Measurements from ENCODE around the gene CDKL4.
A peak's percentile ranks its signal among the peaks of the same experiment; 100 is the strongest.

The CDKL4 gene

GRCh38 chr2:39221459-39221858 lies 22.3 kb downstream of the CDKL4 start:
- ChIA-PET CTCF (interaction anchor here (0.9 to 1.2 kb wide), 2 partner anchors 9 to 162 kb away, joined by 4 read pairs; no protein-coding TSS in a partner anchor), POLR2A (no interaction called here)

GRCh38 chr2:39220136-39220535 lies 23.6 kb downstream of the CDKL4 start:
- Histone ChIP-seq H3K36me3 (ENCODE audit: control insufficient read depth in 4 of 4, insufficient read depth in 4 of 4, low read length in 3 of 4) (no peaks in the 10 kb centered on the region), H3K4me3 (ENCODE audit: control insufficient read depth in 1 of 7, extremely low read depth in 1 of 7, insufficient read depth in 4 of 7, low read depth in 2 of 7, low read length in 6 of 7) (no peak overlapping the region), H3K27me3 (replicated peaks in 2 of 5; ENCODE audit: control insufficient read depth in 4 of 5, insufficient read depth in 5 of 5, low read length in 4 of 5) (no peaks in the 10 kb centered on the region), H3K4me1 (ENCODE audit: control extremely low read depth in 1 of 4, control insufficient read depth in 4 of 4, insufficient read depth in 4 of 4, low read length in 3 of 4) (peaks cover 13 to 24% (median 22%) of the 10 kb centered on the region in 4 experiments), H3K9me3 (ENCODE audit: control extremely low read depth in 1 of 5, control insufficient read depth in 4 of 5, insufficient read depth in 2 of 5, low read depth in 1 of 5, low read length in 4 of 5) (no peaks in the 10 kb centered on the region), H3K27ac (ENCODE audit: insufficient read depth in 1 of 2, low read depth in 1 of 2, low read length in 2 of 2, poor library complexity in 1 of 2, severe bottlenecking in 2 of 2) (no peak overlapping the region)
- CTCF ChIA-PET = interaction anchor here (3.5 kb wide), 1 partner anchor 8 kb away, joined by 21 read pairs; no protein-coding TSS in a partner anchor
- no peak for DNase-seq
- POLR2A ChIA-PET = no interaction called here
- WGBS (ENCODE audit: insufficient coverage) = 100% methylated on average over 1 of the region's 2 CpGs

More at GRCh38 chr2:39221459-39221858, 22.3 kb downstream of the CDKL4 start:
- DNase-seq = no peak
- no peaks in the 10 kb centered on the region for H3K27me3 ChIP-seq (replicated peaks in 2 of 5; ENCODE audit: control insufficient read depth in 4 of 5, insufficient read depth in 5 of 5, low read length in 4 of 5)
- no peaks in the 10 kb centered on the region for H3K36me3 ChIP-seq (ENCODE audit: control insufficient read depth in 4 of 4, insufficient read depth in 4 of 4, low read length in 3 of 4)
- H3K27ac ChIP-seq (ENCODE audit: insufficient read depth in 1 of 2, low read depth in 1 of 2, low read length in 2 of 2, poor library complexity in 1 of 2, severe bottlenecking in 2 of 2) = no peak overlapping the region
- 100% methylated on average over 2 of the region's 3 CpGs for WGBS (ENCODE audit: insufficient coverage)
- peaks cover 10 to 16% (median 13%) of the 10 kb centered on the region in 4 experiments for H3K4me1 ChIP-seq (ENCODE audit: control extremely low read depth in 1 of 4, control insufficient read depth in 4 of 4, insufficient read depth in 4 of 4, low read length in 3 of 4)
- H3K4me3 ChIP-seq (ENCODE audit: control insufficient read depth in 1 of 7, extremely low read depth in 1 of 7, insufficient read depth in 4 of 7, low read depth in 2 of 7, low read length in 6 of 7) = no peak overlapping the region
- H3K9me3 ChIP-seq (ENCODE audit: control extremely low read depth in 1 of 5, control insufficient read depth in 4 of 5, insufficient read depth in 2 of 5, low read depth in 1 of 5, low read length in 4 of 5) = no peaks in the 10 kb centered on the region

GRCh38 chr2:39218391-39218790 lies 25.4 kb downstream of the CDKL4 start:
- no peaks in the 10 kb centered on the region for H3K9me3 ChIP-seq (ENCODE audit: control extremely low read depth in 1 of 5, control insufficient read depth in 4 of 5, insufficient read depth in 2 of 5, low read depth in 1 of 5, low read length in 4 of 5)
- no peaks in the 10 kb centered on the region for H3K27me3 ChIP-seq (replicated peaks in 2 of 5; ENCODE audit: control insufficient read depth in 4 of 5, insufficient read depth in 5 of 5, low read length in 4 of 5)
- ChIA-PET CTCF (interaction anchor here (0.7 to 3.5 kb wide), 4 partner anchors 10 to 272 kb away, joined by 3 to 21 read pairs (median 4); no protein-coding TSS in a partner anchor), POLR2A (no interaction called here)
- peak overlapping the region in 1 of 2 experiments; percentile 88 for H3K27ac ChIP-seq (ENCODE audit: insufficient read depth in 1 of 2, low read depth in 1 of 2, low read length in 2 of 2, poor library complexity in 1 of 2, severe bottlenecking in 2 of 2)
- DNase-seq = no peak
- no peak overlapping the region for H3K4me3 ChIP-seq (ENCODE audit: control insufficient read depth in 1 of 7, extremely low read depth in 1 of 7, insufficient read depth in 4 of 7, low read depth in 2 of 7, low read length in 6 of 7)
- WGBS (ENCODE audit: insufficient coverage) = 85% methylated on average over 5 of the region's 5 CpGs
- H3K4me1 ChIP-seq (ENCODE audit: control extremely low read depth in 1 of 4, control insufficient read depth in 4 of 4, insufficient read depth in 4 of 4, low read length in 3 of 4) = peaks cover 13 to 24% (median 22%) of the 10 kb centered on the region in 4 experiments
- H3K36me3 ChIP-seq (ENCODE audit: control insufficient read depth in 4 of 4, insufficient read depth in 4 of 4, low read length in 3 of 4) = no peaks in the 10 kb centered on the region

GRCh38 chr2:39217192-39217550 lies 26.6 kb downstream of the CDKL4 start:
- H3K9me3 ChIP-seq (ENCODE audit: control extremely low read depth in 1 of 5, control insufficient read depth in 4 of 5, insufficient read depth in 2 of 5, low read depth in 1 of 5, low read length in 4 of 5) = no peaks in the 10 kb centered on the region
- peaks cover 13 to 24% (median 22%) of the 10 kb centered on the region in 4 experiments for H3K4me1 ChIP-seq (ENCODE audit: control extremely low read depth in 1 of 4, control insufficient read depth in 4 of 4, insufficient read depth in 4 of 4, low read length in 3 of 4)
- DNase-seq = no peak
- 22% methylated on average over 3 of the region's 4 CpGs for WGBS (ENCODE audit: insufficient coverage)
- ChIA-PET POLR2A (no interaction called here), CTCF (interaction anchor here (1.0 to 3.5 kb wide), 2 partner anchors 11 to 96 kb away, joined by 3 to 21 read pairs; partner anchors contain the start of gene SOS1)
- H3K36me3 ChIP-seq (ENCODE audit: control insufficient read depth in 4 of 4, insufficient read depth in 4 of 4, low read length in 3 of 4) = no peaks in the 10 kb centered on the region
- peak overlapping the region in 3 of 7 experiments; percentile 9 to 63 (median 27) for H3K4me3 ChIP-seq (ENCODE audit: control insufficient read depth in 1 of 7, extremely low read depth in 1 of 7, insufficient read depth in 4 of 7, low read depth in 2 of 7, low read length in 6 of 7)
- no peaks in the 10 kb centered on the region for H3K27me3 ChIP-seq (replicated peaks in 2 of 5; ENCODE audit: control insufficient read depth in 4 of 5, insufficient read depth in 5 of 5, low read length in 4 of 5)
- peak overlapping the region; percentile 27 to 88 for H3K27ac ChIP-seq (ENCODE audit: insufficient read depth in 1 of 2, low read depth in 1 of 2, low read length in 2 of 2, poor library complexity in 1 of 2, severe bottlenecking in 2 of 2)

- CTCF ChIA-PET = interaction anchor here (3.5 kb wide), 1 partner anchor 12 kb away, joined by 21 read pairs; no protein-coding TSS in a partner anchor
- Histone ChIP-seq H3K9me3 (ENCODE audit: control extremely low read depth in 1 of 5, control insufficient read depth in 4 of 5, insufficient read depth in 2 of 5, low read depth in 1 of 5, low read length in 4 of 5) (no peaks in the 10 kb centered on the region), H3K4me1 (ENCODE audit: control extremely low read depth in 1 of 4, control insufficient read depth in 4 of 4, insufficient read depth in 4 of 4, low read length in 3 of 4) (peaks cover 13 to 24% (median 22%) of the 10 kb centered on the region in 4 experiments), H3K4me3 (ENCODE audit: control insufficient read depth in 1 of 7, extremely low read depth in 1 of 7, insufficient read depth in 4 of 7, low read depth in 2 of 7, low read length in 6 of 7) (peak overlapping the region in 5 of 7 experiments; percentile 9 to 63 (median 27)), H3K27me3 (replicated peaks in 2 of 5; ENCODE audit: control insufficient read depth in 4 of 5, insufficient read depth in 5 of 5, low read length in 4 of 5) (no peaks in the 10 kb centered on the region), H3K27ac (ENCODE audit: insufficient read depth in 1 of 2, low read depth in 1 of 2, low read length in 2 of 2, poor library complexity in 1 of 2, severe bottlenecking in 2 of 2) (peak overlapping the region; percentile 82 to 88), H3K36me3 (ENCODE audit: control insufficient read depth in 4 of 4, insufficient read depth in 4 of 4, low read length in 3 of 4) (no peaks in the 10 kb centered on the region)
- 25% methylated on average over 6 of the region's 12 CpGs for WGBS (ENCODE audit: insufficient coverage)
- POLR2A ChIA-PET = interaction anchor here (0.6 kb wide), 1 partner anchor 92 kb away, joined by 4 read pairs; no protein-coding TSS in a partner anchor
- DNase-seq = peak; percentile 85 to 94 (median 94)
Observed at GRCh38 chr2:39216346-39217191, 27.2 kb downstream of the CDKL4 start.

GRCh38 chr2:39215545-39215944 lies 28.2 kb downstream of the CDKL4 start:
- ChIA-PET CTCF (interaction anchor here (1.0 to 1.2 kb wide), 2 partner anchors 14 to 66 kb away, joined by 3 to 4 read pairs; no protein-coding TSS in a partner anchor), POLR2A (no interaction called here)
- WGBS (ENCODE audit: insufficient coverage) = 100% methylated on average over 2 of the region's 2 CpGs
- Histone ChIP-seq H3K9me3 (ENCODE audit: control extremely low read depth in 1 of 5, control insufficient read depth in 4 of 5, insufficient read depth in 2 of 5, low read depth in 1 of 5, low read length in 4 of 5) (no peaks in the 10 kb centered on the region), H3K36me3 (ENCODE audit: control insufficient read depth in 4 of 4, insufficient read depth in 4 of 4, low read length in 3 of 4) (no peaks in the 10 kb centered on the region), H3K27ac (ENCODE audit: insufficient read depth in 1 of 2, low read depth in 1 of 2, low read length in 2 of 2, poor library complexity in 1 of 2, severe bottlenecking in 2 of 2) (peak overlapping the region in 1 of 2 experiments; percentile 88), H3K4me1 (ENCODE audit: control extremely low read depth in 1 of 4, control insufficient read depth in 4 of 4, insufficient read depth in 4 of 4, low read length in 3 of 4) (peaks cover 13 to 24% (median 22%) of the 10 kb centered on the region in 4 experiments), H3K27me3 (replicated peaks in 2 of 5; ENCODE audit: control insufficient read depth in 4 of 5, insufficient read depth in 5 of 5, low read length in 4 of 5) (no peaks in the 10 kb centered on the region), H3K4me3 (ENCODE audit: control insufficient read depth in 1 of 7, extremely low read depth in 1 of 7, insufficient read depth in 4 of 7, low read depth in 2 of 7, low read length in 6 of 7) (no peak overlapping the region)
- DNase-seq = no peak

GRCh38 chr2:39213015-39213414 lies 30.8 kb downstream of the CDKL4 start:
- CTCF ChIA-PET = interaction anchor here (1.2 kb wide), 1 partner anchor 15 kb away, joined by 3 read pairs; no protein-coding TSS in a partner anchor
- no peak overlapping the region for H3K27ac ChIP-seq (ENCODE audit: insufficient read depth in 1 of 2, low read depth in 1 of 2, low read length in 2 of 2, poor library complexity in 1 of 2, severe bottlenecking in 2 of 2)
- H3K4me1 ChIP-seq (ENCODE audit: control extremely low read depth in 1 of 4, control insufficient read depth in 4 of 4, insufficient read depth in 4 of 4, low read length in 3 of 4) = peaks cover 13 to 20% (median 19%) of the 10 kb centered on the region in 4 experiments
- no peak overlapping the region for H3K4me3 ChIP-seq (ENCODE audit: control insufficient read depth in 1 of 7, extremely low read depth in 1 of 7, insufficient read depth in 4 of 7, low read depth in 2 of 7, low read length in 6 of 7)
- no peaks in the 10 kb centered on the region for H3K27me3 ChIP-seq (replicated peaks in 2 of 5; ENCODE audit: control insufficient read depth in 4 of 5, insufficient read depth in 5 of 5, low read length in 4 of 5)
- POLR2A ChIA-PET = no interaction called here
- no CpG with 5 or more reads among the region's 1 CpG for WGBS (ENCODE audit: insufficient coverage)
- H3K36me3 ChIP-seq (ENCODE audit: control insufficient read depth in 4 of 4, insufficient read depth in 4 of 4, low read length in 3 of 4) = no peaks in the 10 kb centered on the region
- no peaks in the 10 kb centered on the region for H3K9me3 ChIP-seq (ENCODE audit: control extremely low read depth in 1 of 5, control insufficient read depth in 4 of 5, insufficient read depth in 2 of 5, low read depth in 1 of 5, low read length in 4 of 5)
- no peak for DNase-seq
